Neutrophil (primary cell): ENCODE results near the gene CCDC83.
"Not testable (repeated sequence)": the region's sequence is repeated elsewhere in the genome, so short reads cannot be mapped to it uniquely, and the experiment has no call there.

Experiments used
- H3K27ac ChIP-seq: fragments of 200-600 bp; sonication (generic); 2 replicates; pipeline ENCODE4 v1.5.1; 2016; ENCODE audit warnings: mild to moderate bottlenecking, moderate library complexity
- H3K27me3 ChIP-seq: fragments of 200-600 bp; sonication (generic); 2 replicates; pipeline ENCODE4 v1.6.0; 2016; ENCODE audit warnings: mild to moderate bottlenecking
- H3K36me3 ChIP-seq: fragments of 200-600 bp; sonication (generic); 2 replicates; pipeline ENCODE4 v1.5.1; 2017
- H3K4me1 ChIP-seq, 2 experiments: fragments of 200-600 bp in 1 of 2; sonication (generic) in 1 of 2; 1 replicate in 1 of 2; 2 replicates in 1 of 2; pipeline versions ENCODE4 v1.5.1 to v1.6.1; 2013 to 2016; ENCODE audit warnings: low read depth in 1 of 2, low read length in 1 of 2, mild to moderate bottlenecking in 1 of 2, moderate library complexity in 1 of 2; ENCODE audit not compliant: control insufficient read depth in 1 of 2, insufficient read depth in 1 of 2
- H3K4me3 ChIP-seq, 2 experiments: fragments of 200-600 bp in 1 of 2; sonication (generic) in 1 of 2; 1 replicate in 1 of 2; 2 replicates in 1 of 2; pipeline ENCODE4 v1.5.1; 2013 to 2016; ENCODE audit warnings: low read depth in 1 of 2, low read length in 1 of 2, mild to moderate bottlenecking in 1 of 2, moderate library complexity in 1 of 2
- H3K9me3 ChIP-seq: fragments of 200-600 bp; sonication (generic); 2 replicates; pipeline ENCODE4 v1.5.1; 2016
- TF ChIP-seq, protein P1 (sequence below): fragments of 200-600 bp; sonication (generic); IDR thresholded peaks from 2 replicates; pipeline ENCODE4 v1.5.1; 2016; ENCODE audit warnings: antibody characterized with exemption

CCDC83 gene

DNA sequence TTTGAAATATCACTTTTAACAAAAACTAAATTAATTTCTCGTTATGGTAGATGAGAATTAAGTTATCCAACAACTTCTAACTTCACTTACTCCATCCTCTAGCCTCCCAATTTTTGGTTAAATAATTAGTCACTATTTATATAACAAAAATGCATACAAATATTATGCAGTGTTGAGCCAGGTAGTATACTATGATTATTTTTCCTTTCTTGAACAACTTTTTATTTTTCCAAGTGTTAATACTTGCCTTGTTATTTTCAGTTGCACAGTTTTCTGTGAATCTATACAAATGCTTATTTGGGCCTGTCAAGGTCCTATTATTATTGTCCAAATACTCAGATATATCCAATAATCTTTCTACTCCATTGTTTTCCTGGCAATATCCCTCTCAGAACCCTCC is 19.9 kb upstream of the CCDC83 start:
- no peaks in the 10 kb centered on the region for H3K27me3 ChIP-seq
- TF ChIP-seq, protein P1, sequence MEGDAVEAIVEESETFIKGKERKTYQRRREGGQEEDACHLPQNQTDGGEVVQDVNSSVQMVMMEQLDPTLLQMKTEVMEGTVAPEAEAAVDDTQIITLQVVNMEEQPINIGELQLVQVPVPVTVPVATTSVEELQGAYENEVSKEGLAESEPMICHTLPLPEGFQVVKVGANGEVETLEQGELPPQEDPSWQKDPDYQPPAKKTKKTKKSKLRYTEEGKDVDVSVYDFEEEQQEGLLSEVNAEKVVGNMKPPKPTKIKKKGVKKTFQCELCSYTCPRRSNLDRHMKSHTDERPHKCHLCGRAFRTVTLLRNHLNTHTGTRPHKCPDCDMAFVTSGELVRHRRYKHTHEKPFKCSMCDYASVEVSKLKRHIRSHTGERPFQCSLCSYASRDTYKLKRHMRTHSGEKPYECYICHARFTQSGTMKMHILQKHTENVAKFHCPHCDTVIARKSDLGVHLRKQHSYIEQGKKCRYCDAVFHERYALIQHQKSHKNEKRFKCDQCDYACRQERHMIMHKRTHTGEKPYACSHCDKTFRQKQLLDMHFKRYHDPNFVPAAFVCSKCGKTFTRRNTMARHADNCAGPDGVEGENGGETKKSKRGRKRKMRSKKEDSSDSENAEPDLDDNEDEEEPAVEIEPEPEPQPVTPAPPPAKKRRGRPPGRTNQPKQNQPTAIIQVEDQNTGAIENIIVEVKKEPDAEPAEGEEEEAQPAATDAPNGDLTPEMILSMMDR: no peak

DNA sequence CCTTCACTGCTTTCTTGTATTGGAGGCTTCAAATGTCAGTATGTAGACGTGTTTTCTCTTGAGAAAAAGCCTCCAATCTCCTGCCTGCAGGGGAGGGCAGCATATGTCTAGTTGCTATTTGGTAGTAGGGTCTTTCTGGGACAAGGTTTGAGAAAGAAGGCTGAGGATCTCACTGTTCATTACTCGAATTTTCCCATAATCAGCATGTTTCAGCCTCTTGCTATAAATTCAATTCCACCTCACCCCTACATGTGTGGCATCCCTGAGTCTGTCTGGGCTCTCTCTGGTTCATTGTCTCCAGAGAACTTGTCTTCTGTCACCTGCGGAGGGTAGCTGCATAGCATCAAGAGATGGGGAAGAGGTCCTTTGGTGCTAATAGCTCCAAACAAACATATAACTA is 19.5 kb upstream of the CCDC83 start:
- Histone ChIP-seq H3K4me3 (no peak overlapping the region), H3K27me3 (no peaks in the 10 kb centered on the region), H3K4me1 (no peaks in the 10 kb centered on the region), H3K9me3 (no peaks in the 10 kb centered on the region), H3K27ac (no peak overlapping the region), H3K36me3 (no peaks in the 10 kb centered on the region)
- TF ChIP-seq, protein P1: no peak

More for the DNA sequence above, 19.9 kb upstream of the CCDC83 start:
- no peaks in the 10 kb centered on the region for H3K4me1 ChIP-seq
- no peak overlapping the region for H3K4me3 ChIP-seq
- no peak overlapping the region for H3K27ac ChIP-seq
- no peaks in the 10 kb centered on the region for H3K9me3 ChIP-seq
- no peaks in the 10 kb centered on the region for H3K36me3 ChIP-seq

DNA sequence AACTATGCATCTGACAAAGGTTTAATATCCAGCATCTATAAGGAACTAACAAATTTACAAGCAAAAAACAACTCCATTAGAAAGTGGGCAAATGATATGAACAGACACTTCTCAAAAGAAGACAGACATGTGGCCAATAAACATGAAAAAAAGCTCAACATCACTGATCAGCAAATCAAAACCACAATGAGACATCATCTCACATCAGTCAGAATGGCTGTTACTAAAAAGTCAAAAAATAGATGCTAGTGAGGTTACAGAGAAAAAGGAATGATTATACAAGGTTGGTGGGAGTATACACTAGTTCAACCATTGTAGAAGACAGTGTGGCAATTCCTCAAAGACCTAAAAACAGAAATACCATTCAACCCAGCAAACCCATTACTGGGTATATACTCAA is 14.3 kb upstream of the CCDC83 start:
- H3K9me3 ChIP-seq, H3K27ac ChIP-seq, H3K36me3 ChIP-seq, H3K4me3 ChIP-seq, H3K27me3 ChIP-seq, H3K4me1 ChIP-seq: not testable (repeated sequence)

DNA sequence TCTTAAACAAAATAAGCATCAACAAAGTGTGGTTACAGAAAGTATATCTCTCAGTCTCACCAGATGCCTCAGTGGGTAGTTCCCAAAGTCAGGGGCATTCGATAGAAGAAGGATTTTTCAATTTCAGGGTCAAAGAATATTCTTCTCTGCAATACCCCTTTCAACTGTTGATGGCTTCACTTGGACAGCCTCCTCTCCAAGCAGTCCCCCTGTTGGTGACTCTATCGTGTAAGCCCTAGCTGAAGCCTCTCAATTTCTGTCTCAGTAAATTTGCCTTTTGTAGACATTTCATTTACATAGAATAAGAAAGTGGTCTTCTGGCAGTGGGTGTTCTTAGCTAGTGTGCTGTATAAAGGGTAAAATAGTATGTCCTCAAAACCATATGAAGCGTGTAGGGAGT is 11.3 kb upstream of the CCDC83 start:
- Histone ChIP-seq H3K4me1 (peaks cover 5% of the 10 kb centered on the region in 2 experiments), H3K27me3 (no peaks in the 10 kb centered on the region), H3K36me3 (no peaks in the 10 kb centered on the region), H3K4me3 (no peak overlapping the region), H3K27ac (no peak overlapping the region), H3K9me3 (no peaks in the 10 kb centered on the region)
- TF ChIP-seq, protein P1: no peak

DNA sequence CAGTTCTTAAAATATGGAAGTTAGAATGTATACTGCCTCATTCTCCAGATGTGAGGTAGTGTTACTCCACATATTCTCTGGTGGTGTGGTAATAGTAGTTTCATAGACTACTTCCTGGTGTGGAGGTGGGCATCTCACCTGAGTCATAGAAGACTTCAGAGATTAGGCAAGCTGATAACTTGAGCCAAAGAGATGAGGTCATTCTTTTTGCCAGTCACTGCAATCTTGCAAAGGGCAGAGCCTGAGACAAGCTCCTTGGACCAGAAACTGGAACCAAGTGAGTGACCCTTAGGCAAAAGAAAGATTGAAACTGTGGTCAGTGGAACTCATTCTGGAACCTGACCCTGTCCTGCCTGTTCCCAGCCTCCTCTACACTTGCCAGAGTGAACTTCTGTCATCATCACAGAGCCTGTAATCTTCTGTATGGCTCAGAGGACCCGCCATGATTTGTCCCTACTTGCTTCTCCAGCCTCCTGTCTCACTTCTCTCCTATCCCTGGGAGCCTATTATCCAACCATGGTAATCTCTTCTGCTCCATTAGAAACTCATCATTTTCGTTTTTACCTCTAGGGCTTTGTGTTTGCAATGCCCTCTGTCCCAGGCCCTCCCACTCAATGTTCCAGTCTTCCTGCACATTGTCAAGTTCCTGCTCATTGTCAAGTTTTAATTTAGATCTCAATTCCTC is 10.6 kb upstream of the CCDC83 start:
- no peaks in the 10 kb centered on the region for H3K9me3 ChIP-seq
- TF ChIP-seq, protein P1: no peak
- no peak overlapping the region for H3K27ac ChIP-seq

DNA sequence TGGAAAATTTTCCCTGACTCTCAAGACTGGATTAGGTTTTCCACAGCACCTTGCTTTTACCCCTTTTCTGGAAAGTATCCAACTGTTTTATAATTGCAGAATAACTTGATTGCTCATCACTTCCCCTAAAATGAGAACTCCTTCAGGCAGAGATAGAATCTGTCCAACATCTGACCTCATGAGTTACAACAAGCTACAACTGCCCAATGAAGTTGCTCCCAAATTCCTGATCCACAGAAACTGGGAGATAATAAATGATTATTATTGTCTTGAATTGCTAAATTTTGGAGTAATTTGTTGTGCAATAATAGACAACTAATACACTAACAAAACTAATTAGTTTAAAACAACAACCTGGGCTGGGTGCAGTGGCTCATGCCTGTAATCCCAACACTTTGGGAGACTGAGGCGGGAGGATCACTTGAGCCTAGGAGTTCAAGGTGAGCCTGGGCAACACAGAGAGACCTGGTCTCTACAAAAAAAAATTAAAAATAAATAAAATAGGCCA is 10.0 kb upstream of the CCDC83 start:
- Histone ChIP-seq H3K9me3 (no peaks in the 10 kb centered on the region), H3K27me3 (no peaks in the 10 kb centered on the region), H3K36me3 (no peaks in the 10 kb centered on the region), H3K4me3 (no peak overlapping the region), H3K27ac (no peak overlapping the region), H3K4me1 (peaks cover 5% of the 10 kb centered on the region in 2 experiments)
- TF ChIP-seq, protein P1: no peak

More for the DNA sequence above, 10.6 kb upstream of the CCDC83 start:
- Histone ChIP-seq H3K36me3 (no peaks in the 10 kb centered on the region), H3K4me1 (peaks cover 5% of the 10 kb centered on the region in 2 experiments), H3K27me3 (no peaks in the 10 kb centered on the region), H3K4me3 (no peak overlapping the region)
